Measurements from ENCODE around the gene TMC1. TPM values are rescaled to one million over a fixed set of nuclear protein-coding genes. Genes with fewer than 3 reads are reported as not detected.

Gene TMC1
- total and polyA plus RNA-seq, 10 of the 15 experiments (the other 5 are each of a cell fraction or from before 2014, with no cell fraction given), result 0.06 to 0.94 (median 0.40) TPM; not detected in 1

GRCh38 chr9:72704688-72705375 lies 183.4 kb downstream of the TMC1 start:
- CTCF ChIA-PET, result interaction anchor here (1.3 to 1.5 kb wide), 3 partner anchors 117 to 423 kb away, joined by 3 to 4 read pairs (median 3); no protein-coding TSS in a partner anchor
- BruUV-seq (replicated peaks), result no TSS peak
- DNase-seq (ENCODE audit: low read depth, low spot score), result no peak

More at GRCh38 chr9:72704688-72705375, 183.4 kb downstream of the TMC1 start:
- Histone ChIP-seq H3K4me2 (ENCODE audit: control insufficient read depth, insufficient read depth) (no peak overlapping the region), H2AFZ (ENCODE audit: control insufficient read depth, low read depth, low read length) (no peak overlapping the region), H3K4me3 (no peak overlapping the region), H4K20me1 (ENCODE audit: control insufficient read depth, insufficient read depth) (no peaks in the 10 kb centered on the region), H3K36me3 (ENCODE audit: control insufficient read depth in 2 of 2, insufficient read depth in 2 of 2, low read length in 1 of 2) (no peaks in the 10 kb centered on the region), H3K4me1 (ENCODE audit: control insufficient read depth, insufficient read depth, low read length) (no peaks in the 10 kb centered on the region), H3K9me3 (replicated peaks; ENCODE audit: control insufficient read depth, insufficient read depth, low read length) (no peaks in the 10 kb centered on the region), H3K79me2 (ENCODE audit: control insufficient read depth, insufficient read depth, low read length) (no peaks in the 10 kb centered on the region), H3K27me3 (replicated peaks in 1 of 2; ENCODE audit: control insufficient read depth in 2 of 2, insufficient read depth in 2 of 2, low read length in 1 of 2) (no peaks in the 10 kb centered on the region), H3K27ac (ENCODE audit: control insufficient read depth, insufficient read depth) (no peak overlapping the region), H3K9ac (ENCODE audit: control insufficient read depth, insufficient read depth, low read length) (no peak overlapping the region)
- WGBS (ENCODE audit: insufficient coverage, insufficient replicate concordance, low lambda C conversion rate, missing lambda C conversion rate), result 33% methylated on average over 1 of the region's 1 CpG
- POLR2A ChIA-PET, result no interaction called here
- ATAC-seq, result peak; percentile 60
- RAD21 ChIA-PET (ENCODE audit: unreplicated experiment), result interaction anchor here (1.2 kb wide), 1 partner anchor 9 kb away, joined by 3 read pairs; no protein-coding TSS in a partner anchor
- FAIRE-seq, result no peak
- in situ Hi-C loops (cut with MboI), result no loop called here
- TF ChIP-seq CEBPB (IDR thresholded peaks at IDR 0.05; ENCODE audit: borderline replicate concordance in 1 of 2, low read depth in 2 of 2, low read length in 2 of 2), result no peak
- TF ChIP-seq NFIC (IDR thresholded peaks at IDR 0.05; ENCODE audit: low read depth, low read length), result 0 out of 2 replicates have a peak, but pooled peaks have one; percentile 21
- TF ChIP-seq, protein P1, sequence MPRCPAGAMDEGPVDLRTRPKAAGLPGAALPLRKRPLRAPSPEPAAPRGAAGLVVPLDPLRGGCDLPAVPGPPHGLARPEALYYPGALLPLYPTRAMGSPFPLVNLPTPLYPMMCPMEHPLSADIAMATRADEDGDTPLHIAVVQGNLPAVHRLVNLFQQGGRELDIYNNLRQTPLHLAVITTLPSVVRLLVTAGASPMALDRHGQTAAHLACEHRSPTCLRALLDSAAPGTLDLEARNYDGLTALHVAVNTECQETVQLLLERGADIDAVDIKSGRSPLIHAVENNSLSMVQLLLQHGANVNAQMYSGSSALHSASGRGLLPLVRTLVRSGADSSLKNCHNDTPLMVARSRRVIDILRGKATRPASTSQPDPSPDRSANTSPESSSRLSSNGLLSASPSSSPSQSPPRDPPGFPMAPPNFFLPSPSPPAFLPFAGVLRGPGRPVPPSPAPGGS (IDR thresholded peaks at IDR 0.05; ENCODE audit: borderline replicate concordance, insufficient read depth, low read depth, low read length, poor library complexity, severe bottlenecking), result no peak
- TF ChIP-seq JUNB (IDR thresholded peaks at IDR 0.05), result peak; percentile 46; the same call in 1 of the 2 replicates
- TF ChIP-seq, protein P2, sequence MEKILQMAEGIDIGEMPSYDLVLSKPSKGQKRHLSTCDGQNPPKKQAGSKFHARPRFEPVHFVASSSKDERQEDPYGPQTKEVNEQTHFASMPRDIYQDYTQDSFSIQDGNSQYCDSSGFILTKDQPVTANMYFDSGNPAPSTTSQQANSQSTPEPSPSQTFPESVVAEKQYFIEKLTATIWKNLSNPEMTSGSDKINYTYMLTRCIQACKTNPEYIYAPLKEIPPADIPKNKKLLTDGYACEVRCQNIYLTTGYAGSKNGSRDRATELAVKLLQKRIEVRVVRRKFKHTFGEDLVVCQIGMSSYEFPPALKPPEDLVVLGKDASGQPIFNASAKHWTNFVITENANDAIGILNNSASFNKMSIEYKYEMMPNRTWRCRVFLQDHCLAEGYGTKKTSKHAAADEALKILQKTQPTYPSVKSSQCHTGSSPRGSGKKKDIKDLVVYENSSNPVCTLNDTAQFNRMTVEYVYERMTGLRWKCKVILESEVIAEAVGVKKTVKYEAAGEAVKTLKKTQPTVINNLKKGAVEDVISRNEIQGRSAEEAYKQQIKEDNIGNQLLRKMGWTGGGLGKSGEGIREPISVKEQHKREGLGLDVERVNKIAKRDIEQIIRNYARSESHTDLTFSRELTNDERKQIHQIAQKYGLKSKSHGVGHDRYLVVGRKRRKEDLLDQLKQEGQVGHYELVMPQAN (conservative IDR thresholded peaks at IDR 0.05), result no peak
- TF ChIP-seq ZBED1 (IDR thresholded peaks at IDR 0.05; ENCODE audit: borderline replicate concordance), result no peak
- SMC1A ChIA-PET (ENCODE audit: uncharacterized antibody, unreplicated experiment), result interaction anchor here (1.5 kb wide), 1 partner anchor 9 kb away, joined by 4 read pairs; no protein-coding TSS in a partner anchor
- intact Hi-C loops (cut with micrococcal nuclease; ENCODE audit: unreplicated experiment), result no loop called here

Data from GM12878 (cell line).